ENCODE results near the gene CLEC1B.

- no peak for TF ChIP-seq CTCF (IDR thresholded peaks at IDR 0.05; ENCODE audit: insufficient read depth, low read length)
- TF ChIP-seq GABPA (IDR thresholded peaks at IDR 0.05; ENCODE audit: low read depth), result no peak
These were observed 43.2 kb upstream of the CLEC1B start for GRCh38 chr12:10042167-10042566.

Data from HL-60 (cell line).